Testis (tissue), 2 donors: ENCODE results near the gene SDK1.

Source experiments
- POLR2A ChIP-seq: fragments of 450-650 bp; IDR thresholded peaks from one replicate; pipeline ENCODE4 v1.6.1; 2017; ENCODE audit warnings: antibody characterized with exemption, mild to moderate bottlenecking, moderate library complexity
- TF ChIP-seq, protein P1 (sequence below), 3 experiments: fragments of 450-650 bp in 2 of 3; fragments of 200-600 bp in 1 of 3; sonication (generic) in 1 of 3; IDR thresholded peaks; one replicate each; pipeline ENCODE4 v1.5.1; 2016 to 2019; ENCODE audit warnings: antibody characterized with exemption in 3 of 3, mild to moderate bottlenecking in 2 of 3, moderate library complexity in 1 of 3

DNA sequence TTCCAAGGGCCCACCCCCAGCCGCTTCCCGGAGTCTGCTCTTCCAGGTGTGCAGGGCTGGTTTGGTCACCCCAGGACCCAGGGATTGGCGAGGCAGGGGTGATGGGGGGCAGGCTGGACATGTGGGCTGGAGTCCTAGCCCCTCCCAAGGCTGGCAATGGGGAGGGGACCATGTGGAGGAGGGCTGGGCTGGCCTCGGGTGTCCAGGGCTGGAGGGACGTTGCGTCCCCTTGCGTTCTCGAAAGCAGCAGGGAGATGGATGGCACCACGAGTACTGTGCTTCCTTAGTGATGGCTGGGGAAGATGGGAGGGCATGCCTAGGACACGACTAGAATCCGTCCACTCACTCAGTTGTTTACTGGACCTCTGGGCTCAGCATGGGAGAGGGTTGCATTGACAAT is 848.6 kb downstream of the SDK1 start:
- TF ChIP-seq, protein P1, sequence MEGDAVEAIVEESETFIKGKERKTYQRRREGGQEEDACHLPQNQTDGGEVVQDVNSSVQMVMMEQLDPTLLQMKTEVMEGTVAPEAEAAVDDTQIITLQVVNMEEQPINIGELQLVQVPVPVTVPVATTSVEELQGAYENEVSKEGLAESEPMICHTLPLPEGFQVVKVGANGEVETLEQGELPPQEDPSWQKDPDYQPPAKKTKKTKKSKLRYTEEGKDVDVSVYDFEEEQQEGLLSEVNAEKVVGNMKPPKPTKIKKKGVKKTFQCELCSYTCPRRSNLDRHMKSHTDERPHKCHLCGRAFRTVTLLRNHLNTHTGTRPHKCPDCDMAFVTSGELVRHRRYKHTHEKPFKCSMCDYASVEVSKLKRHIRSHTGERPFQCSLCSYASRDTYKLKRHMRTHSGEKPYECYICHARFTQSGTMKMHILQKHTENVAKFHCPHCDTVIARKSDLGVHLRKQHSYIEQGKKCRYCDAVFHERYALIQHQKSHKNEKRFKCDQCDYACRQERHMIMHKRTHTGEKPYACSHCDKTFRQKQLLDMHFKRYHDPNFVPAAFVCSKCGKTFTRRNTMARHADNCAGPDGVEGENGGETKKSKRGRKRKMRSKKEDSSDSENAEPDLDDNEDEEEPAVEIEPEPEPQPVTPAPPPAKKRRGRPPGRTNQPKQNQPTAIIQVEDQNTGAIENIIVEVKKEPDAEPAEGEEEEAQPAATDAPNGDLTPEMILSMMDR (IDR thresholded peaks at IDR 0.05), result no peak
- no peak for TF ChIP-seq POLR2A
